DMS79 (cell line): ENCODE results near the gene SLC9B1.

ENCODE experiments used
- DNase-seq: peaks from one replicate; lab custom pipeline; 2025; lab: John Stamatoyannopoulos, UW

Gene SLC9B1

GRCh38 chr4:103019308-103020124 is at the start of gene SLC9B1:
Gene SLC9B1 (minus strand): TSS chr4:103019705. CDS start chr4:102991711, 27,994 bp downstream.
- peak; percentile 46 for DNase-seq

- no peak for DNase-seq
These were observed 48.5 kb upstream of the SLC9B1 start for GRCh38 chr4:103067841-103068547.

- DNase-seq = no peak
These were observed 41.1 kb upstream of the SLC9B1 start for GRCh38 chr4:103060453-103061148.

- DNase-seq = no peak
These were observed 34.5 kb upstream of the SLC9B1 start for GRCh38 chr4:103054030-103054429.

GRCh38 chr4:103052779-103053178 is 33.3 kb upstream of the SLC9B1 start:
- DNase-seq = no peak

- no peak for DNase-seq
These were observed 32.6 kb upstream of the SLC9B1 start for GRCh38 chr4:103052145-103052544.

- no peak for DNase-seq
These were observed 31.4 kb upstream of the SLC9B1 start for GRCh38 chr4:103050736-103051436.

- no peak for DNase-seq
These were observed 27.1 kb upstream of the SLC9B1 start for GRCh38 chr4:103046416-103047290.

- no peak for DNase-seq
These were observed 24.7 kb upstream of the SLC9B1 start for GRCh38 chr4:103044183-103044582.

- DNase-seq = no peak
These were observed 16.7 kb upstream of the SLC9B1 start for GRCh38 chr4:103036169-103036568.

GRCh38 chr4:103032574-103032973 is 13.1 kb upstream of the SLC9B1 start:
- no peak for DNase-seq

- DNase-seq = no peak
These were observed 11.3 kb upstream of the SLC9B1 start for GRCh38 chr4:103030791-103031190.

GRCh38 chr4:103029300-103029699 is 9.8 kb upstream of the SLC9B1 start:
- DNase-seq = no peak

GRCh38 chr4:103026868-103027267 is 7.4 kb upstream of the SLC9B1 start:
- DNase-seq = no peak

GRCh38 chr4:103024996-103025395 is 5.5 kb upstream of the SLC9B1 start:
- no peak for DNase-seq

GRCh38 chr4:103021120-103021519 is 1.6 kb upstream of the SLC9B1 start:
- no peak for DNase-seq

- DNase-seq = peak; percentile 0
These were observed 856 bp downstream of the SLC9B1 start for GRCh38 chr4:103018391-103019307.

GRCh38 chr4:103012551-103012950 is 7.0 kb downstream of the SLC9B1 start:
- DNase-seq = no peak

GRCh38 chr4:103012060-103012459 is 7.4 kb downstream of the SLC9B1 start:
- no peak for DNase-seq
